DMS53 treated with DMSO at 0.1 percent for 48 hours (cell line): ENCODE data around the gene KSR2.
"Not testable (repeated sequence)": the region's sequence is repeated elsewhere in the genome, so short reads cannot be mapped to it uniquely, and the experiment has no call there.

Experiments
- DNase-seq: peaks from one replicate; lab custom pipeline; 2025; ENCODE audit not compliant: unreplicated experiment; lab: John Stamatoyannopoulos, UW

KSR2 gene

DNA sequence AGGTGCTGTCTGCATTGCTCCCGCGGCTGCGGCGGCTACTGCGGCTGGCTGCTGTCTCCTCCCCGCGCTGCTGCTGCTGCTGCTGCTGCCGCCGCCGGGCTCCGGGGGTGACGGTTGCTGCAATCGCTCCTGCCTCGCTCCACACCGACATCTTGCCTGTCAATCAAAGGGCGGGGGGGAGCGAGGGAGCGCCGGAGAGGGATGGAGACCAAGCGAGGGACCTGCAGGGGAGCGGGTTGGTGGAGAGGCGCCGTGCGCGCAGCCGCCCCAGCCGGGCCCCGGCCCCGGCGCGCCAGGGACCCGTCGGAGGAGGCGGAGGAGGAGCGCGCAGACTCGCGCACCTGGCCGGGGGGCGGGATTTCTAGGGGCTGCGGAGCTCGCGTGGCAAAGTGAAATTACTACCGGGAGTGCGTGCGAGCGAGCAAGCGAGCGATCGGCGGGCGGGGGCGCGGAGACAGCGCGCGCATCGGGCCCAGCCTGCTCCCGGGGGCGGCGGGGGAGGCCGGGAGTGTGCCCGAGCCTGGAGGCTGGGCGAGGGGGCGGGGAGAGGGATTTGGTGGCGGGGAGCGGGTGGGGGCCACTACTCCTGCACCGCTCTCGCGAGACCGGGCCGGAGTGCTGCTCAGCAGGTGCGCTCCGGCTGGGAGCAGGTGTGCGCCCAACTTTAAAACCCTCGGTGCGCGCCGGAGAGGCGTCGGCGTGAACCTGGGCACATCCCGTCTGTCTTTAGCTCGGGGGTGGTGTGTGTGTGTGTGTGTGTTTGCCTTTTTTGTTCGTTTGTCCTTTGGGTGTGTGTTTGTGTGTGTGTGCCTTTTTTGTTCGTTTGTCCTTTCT lies at the start of gene KSR2:
KSR2 (minus strand) TSS at position 165 of the 834 bp plus-strand sequence. CDS start 735 bp downstream, outside the sequence.
- peak; percentile 97 for DNase-seq

DNA sequence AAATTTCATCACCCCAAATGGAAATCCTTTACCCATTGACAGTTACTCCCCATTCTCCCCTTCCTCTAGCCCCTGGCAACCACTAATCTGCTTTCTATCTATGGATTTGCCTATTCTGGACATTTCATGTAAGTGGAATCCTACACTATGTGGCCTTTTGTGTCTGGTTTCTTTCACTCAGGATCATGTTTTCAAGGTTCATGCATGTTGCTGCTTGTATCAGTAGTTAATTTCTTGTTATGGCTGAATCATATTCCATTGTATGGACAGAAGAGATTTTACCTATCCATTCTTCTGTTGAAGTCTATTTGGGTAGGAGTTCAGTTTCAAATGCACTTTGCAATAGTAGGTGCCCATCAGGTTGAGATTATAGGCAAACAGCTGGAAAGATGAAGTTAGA lies 49.1 kb upstream of the KSR2 start:
- no peak for DNase-seq

DNA sequence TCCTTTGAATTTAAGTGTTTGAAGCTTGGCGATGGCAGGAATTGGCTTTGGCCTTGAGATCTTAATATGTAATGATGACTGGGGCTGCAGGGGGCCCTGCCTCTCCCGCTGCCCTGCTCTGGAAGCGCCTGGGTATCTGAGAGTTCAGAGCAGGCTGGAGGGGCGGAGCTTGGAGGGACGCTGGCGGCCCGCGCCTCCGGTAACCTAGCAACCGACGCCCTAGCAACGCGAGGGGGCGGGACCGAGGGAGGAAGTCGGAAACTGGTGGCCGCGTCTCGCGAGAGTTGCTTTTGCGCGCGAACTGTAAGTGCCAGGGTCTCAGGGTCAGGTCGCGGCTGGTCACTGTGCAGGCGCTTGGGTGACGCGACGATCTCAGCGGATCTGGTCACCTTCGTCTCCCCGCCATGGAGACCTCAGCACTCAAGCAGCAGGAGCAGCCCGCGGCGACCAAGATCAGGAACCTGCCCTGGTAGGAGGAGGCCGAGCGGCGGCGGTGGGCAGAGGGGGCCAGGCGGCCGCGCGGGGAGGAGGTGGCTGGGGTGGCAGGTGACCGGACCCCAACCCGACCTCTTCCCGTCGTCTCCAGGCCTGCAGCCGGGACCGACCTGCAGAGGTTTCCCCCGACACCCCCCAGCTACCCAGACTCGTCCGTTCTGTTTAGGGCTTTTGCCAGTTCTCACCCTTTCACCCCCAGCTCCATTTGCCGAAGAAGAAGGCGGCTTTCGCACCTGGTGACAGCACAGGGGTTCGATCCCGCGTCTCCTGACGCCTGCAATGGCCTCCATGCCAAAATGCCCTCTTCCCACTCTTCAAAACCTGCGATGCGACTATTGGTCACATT lies 47.9 kb upstream of the KSR2 start, which contains the start of gene RFC5:
RFC5 (plus strand) TSS at position 280 of the 841 bp plus-strand sequence; CDS start at position 405, 125 bp downstream.
- DNase-seq, result peak; percentile 97

DNA sequence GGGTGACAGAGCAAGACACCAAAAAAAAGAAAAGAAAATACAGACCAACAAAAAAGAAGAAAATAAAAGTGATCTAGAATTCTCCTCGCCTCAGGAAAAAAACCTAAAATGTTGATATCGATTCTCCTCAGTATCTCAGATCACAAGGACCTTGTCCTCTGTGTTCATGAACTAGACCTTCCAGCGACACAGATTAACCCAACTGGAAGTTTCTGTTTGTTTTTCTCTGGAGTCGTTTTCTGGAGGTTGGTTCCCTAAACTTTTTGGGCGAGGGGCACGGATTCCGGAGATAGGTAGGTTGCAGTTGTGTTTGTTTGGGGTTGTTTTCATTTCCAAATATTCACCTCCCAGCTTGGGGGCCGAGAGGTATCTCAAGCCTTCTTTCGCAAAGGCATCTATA lies 47.2 kb upstream of the KSR2 start:
- peak; percentile 10 for DNase-seq

DNA sequence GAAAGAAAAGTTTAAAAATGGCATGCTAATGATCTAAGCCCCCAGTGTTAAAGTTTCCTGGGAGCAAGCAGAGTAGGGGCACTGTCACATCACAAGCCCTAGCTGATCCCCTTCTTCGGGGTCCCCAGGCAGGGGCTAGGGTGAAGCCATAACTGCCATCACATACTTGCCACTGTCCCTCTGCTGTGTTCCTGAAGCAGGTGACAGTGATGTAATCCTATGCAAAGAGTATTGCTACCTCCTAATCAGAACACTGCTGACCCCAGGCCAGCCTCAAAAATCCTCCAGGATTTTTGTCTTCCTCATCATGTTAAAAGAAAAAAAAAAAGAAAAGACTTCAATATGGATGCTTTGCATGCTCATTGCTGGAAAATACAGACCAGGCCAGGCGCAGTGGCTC lies 46.5 kb upstream of the KSR2 start:
- DNase-seq, result no peak

DNA sequence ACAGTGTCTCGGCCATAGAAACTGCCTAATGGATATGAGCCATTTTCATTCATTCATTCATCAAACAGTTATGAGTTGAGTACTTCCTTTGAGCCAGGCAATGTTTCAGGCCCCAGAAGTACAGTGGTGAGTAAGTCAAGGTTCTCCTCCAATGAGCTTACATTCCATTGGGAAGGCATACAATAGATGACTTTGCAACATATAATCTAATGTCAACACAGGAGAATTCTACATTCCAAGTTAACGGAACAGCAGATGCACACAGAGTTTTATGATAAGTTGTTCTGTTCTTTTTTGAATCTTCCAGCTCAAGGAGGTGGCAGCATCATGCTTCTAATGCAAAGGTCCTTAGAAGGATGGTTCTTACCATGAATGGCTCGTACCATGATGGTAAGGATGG lies 44.5 kb upstream of the KSR2 start:
- DNase-seq, result no peak

DNA sequence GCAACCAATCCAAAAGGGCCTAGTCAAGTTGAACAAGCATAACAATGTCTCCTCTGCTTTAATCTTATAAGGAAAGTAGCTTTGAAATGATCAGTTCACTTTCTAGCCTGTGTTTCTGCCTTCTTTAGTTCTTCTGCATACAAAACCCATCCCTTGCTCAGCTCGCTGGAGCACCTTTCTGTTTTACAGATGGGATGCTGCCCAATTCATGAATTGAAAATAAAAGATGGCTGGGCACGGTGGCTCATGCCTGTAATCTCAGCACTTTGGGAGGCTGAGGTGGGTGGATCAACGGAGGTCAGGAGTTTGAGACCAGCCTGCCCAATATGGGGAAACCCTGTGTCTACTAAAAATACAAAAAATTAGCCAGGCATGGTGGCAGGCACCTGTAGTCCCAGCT lies 43.2 kb upstream of the KSR2 start:
- no peak for DNase-seq

DNA sequence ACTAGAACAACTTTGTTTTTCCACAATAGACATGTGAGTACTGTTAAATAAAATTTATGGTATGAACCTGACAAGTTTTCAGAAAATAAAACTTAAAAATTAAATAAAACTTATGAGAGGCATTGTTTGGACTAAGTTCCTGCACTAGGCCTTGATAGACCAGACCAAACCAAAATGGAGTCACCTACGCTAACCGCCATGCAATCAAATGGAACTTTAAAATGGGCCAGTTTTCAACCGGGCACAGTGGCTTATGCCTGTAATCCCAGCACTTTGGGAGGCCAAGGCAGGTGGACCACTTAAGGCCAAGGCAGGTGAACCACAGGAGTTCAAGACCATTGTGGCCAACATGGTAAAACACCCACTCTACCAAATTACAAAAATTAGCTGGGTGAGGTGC lies 42.6 kb upstream of the KSR2 start:
- no peak for DNase-seq

DNA sequence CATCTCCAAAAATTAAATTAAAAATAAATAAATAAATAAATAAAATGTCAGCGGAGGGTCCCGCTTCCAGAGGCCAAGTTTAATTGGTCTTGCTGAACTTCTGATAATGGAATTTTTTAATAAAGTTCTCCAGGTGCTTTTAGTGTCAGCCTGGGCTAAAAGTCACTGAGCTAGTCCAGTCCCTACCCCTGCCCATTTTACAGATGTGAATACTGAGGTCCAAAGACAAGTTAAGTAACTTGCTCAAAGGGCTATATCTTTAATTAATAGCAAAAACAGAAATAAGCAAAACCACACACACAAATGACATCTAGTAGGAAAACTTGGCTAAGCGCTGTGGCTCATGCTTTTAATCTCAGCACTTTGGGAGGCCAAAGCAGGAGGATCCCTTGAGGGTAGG lies 42.1 kb upstream of the KSR2 start:
- DNase-seq, result no peak

DNA sequence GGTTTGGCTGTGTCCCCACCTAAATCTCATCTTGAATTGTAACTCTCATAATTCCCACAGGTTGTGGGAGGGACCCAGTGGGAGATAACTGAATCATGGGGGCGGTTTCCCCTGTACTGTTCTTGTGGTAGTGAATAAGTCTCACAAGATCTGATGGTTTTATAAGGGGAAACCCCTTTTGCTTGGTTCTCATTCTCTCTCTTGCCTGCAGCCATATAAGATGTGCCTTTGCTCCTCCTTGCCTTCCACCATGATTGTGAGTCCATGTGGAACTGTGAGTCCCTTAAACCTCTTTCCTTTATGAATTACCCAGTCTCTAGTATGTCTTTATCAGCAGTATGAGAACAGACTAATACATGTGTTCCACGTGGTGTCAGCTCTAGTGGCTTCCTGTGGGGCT lies 31.0 kb upstream of the KSR2 start:
- not testable (repeated sequence) for DNase-seq

DNA sequence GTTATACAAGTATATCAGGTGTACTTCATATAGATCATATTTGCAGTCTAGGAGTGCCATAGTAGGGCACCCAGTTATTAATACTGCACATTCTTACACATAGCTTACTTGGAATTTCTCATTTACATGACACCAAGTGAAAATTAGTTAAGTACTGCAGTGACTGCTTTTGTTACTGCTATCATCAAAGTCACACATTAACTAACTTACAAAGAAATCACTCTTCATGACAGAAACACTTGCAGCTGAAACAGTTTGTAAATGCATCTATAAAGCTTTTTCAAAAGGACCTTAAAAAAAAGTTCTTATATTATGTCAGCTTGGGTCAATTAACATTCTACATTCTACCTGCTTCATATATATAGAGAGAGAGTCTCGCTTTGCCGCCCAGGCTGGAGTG lies 29.9 kb upstream of the KSR2 start:
- no peak for DNase-seq

DNA sequence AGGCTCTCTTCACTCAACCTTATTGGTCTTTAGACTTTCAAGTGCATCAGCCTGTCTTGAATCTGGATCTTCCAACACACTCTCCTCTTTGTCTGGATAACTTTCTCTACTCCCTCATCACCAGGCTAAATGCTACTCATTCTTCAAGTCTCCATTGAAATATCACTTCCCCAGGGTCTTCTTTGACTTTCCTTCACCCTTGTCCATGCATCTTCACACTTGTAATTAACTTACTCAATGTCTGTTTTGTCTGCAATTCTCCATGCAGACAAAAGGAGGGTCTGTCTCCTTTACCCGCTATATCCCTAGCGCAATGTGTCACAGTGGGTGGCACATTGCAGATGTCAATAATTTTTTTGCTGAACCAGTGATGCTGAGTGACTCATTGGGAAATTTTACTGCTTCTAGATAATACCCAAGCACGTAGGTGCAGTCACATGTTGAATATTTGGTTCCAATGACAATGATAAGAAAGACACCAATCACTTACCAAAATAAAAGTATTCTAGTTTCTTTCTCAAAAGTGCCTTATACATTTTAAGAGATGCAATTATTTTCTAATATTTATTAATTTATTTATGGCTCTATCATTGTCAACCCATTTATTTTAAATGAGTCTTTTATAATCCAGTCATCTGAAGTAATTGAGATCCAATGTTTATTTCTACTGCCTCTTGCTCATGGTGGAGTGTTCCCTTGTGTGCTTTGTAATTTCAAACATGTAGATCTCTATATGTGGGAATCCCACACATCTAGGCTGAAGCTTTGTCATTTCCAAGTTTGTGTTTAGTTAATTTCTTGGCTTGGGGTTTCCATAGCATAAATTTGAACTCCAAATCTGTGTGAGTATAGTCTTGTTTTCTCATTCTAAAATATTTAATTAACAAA lies 26.0 kb upstream of the KSR2 start:
- DNase-seq, result no peak

DNA sequence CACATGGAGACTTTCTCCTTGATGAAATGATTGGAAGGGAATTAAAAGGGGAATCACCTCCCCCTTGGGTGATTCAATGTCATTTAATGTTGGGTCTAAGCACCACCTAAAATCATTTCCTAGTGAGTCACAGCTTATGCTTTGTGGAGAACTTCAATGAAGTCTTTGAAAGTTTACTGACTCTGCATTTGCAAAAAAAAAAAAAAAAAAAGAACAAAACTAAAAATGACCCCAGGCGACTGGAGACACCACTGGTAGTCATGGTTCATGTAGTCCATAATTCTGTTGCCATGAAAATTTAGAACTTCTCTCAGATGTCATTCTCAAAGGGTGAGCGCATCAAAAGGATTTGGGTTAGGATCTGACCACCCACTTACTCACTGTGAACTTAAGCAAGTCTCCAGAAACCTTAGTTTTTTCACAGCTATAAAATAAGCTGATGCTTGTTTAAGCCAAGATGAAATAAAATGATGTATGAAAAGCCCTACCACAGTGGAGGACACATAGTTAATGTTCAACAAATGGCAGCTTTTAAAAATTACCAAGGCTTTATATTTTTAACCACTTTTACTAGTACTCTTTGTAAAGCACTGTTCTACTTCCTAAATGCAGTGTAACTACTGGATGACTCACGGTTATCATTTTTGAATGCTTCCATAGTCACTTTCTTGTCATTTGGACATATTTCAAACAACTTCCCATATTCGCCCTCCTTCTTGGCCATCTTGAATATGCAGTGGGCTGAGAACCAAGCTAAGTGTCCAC lies 18.1 kb upstream of the KSR2 start:
- DNase-seq, result no peak

DNA sequence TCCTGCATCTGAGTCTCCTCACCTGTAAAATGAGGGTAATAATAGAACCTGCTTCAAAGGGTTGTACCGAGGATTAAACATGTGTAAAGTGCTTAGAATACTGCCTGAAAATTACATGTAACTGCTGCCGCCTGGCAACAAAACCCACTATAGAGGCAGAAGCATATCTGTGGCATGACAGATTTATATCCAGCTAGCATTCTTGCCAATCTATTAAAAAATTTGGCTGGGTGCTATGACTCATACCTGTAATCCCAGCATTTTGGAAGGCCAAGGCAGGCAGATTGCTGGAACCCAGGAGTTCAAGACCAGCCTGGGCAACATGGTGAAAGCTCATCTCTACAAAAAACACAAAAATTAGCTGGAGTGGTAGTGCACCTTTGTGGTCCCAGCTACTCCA lies 16.4 kb upstream of the KSR2 start:
- no peak for DNase-seq

DNA sequence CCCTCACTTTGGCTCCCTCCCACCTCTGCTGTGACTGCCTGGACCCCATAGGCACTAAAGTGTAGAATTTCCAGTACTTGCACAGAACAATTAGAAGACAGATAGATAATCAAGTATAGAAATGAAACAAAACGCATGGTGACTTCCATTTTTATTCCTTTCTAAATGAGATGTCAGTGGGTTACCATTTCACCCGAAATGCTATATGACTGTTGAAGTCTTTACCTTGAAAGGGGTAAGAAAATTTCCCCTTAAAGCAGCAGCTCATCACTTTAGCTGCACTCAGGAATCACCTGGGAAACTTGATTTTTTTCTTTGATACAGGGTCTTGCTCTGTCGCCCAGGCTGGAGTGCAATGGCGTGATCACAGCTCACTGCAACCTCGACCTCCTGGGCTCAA lies 12.5 kb upstream of the KSR2 start:
- DNase-seq, result no peak

DNA sequence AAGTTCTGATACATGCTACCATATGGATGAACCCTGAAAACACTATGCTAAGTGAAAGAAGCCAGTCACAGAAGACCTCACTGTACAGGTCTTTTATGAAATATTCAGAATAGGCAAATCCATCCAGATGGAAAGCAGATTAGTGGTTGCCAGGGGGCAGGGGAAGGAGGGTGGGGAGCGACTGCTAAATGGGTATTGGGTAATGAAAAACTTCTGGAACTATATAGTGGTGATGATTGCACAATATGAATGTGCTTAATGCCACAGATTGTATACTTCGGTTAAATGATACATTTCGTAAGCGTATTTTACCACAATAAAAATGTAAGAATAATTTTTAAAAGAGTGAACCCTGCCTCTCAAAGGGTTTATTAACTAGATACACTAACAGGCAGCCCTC lies 11.8 kb upstream of the KSR2 start:
- no peak for DNase-seq

DNA sequence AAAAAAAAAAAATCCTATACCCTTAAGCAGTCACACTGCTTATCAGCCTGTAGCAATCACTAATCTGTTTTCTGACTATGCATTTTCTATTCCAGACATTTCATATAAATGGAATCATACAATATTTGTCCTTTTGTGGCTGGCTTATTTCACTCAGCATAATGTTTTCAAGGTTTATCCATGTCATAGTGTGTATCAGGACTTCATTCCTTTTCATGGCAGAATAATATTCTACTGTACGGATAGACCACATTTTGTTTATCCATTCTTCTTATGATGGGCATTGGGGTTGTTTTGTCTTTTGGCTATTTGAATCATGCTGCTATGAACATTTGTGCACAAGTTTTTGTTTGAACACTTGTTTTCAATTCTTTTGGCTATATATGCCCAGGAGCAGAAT lies 8.6 kb upstream of the KSR2 start:
- no peak for DNase-seq

DNA sequence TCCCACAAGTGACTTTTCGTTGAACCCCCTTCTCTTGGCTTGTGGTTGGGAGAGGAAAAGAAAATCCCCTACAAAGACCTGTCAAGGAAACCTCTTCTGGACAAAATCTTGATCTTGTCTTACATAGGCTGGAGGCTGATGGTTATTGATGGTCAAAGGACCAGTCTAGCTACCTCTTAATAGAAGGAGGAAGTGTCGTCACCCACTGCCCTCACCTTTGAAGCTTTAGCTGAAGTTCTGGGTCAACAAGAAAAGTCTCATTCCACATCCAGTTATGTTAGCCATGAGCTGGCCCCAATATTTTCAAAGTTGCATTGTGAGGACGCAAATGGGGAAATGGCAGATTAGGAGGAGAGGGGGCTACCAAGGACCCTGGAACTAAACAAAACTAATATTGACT lies 6.2 kb upstream of the KSR2 start:
- DNase-seq, result no peak

DNA sequence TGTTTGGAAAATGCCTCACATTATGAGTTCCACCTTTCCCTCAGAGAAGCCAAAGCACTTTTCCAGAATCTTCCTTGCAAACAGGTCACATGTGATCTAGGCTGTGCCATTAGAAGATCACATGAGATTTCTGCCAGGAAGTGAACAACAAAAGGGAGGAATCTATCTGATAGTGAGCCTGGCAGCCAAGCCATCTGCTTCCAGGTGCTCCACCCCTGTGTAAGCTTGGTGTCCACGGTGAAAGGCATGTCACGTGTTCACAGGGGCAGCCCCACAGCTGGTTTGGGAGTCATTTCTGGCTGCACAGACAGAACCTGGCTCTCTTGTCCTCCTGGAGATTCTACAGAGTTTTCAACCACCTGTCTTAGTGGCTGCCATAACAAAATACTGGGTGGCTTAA lies 3.5 kb upstream of the KSR2 start:
- peak; percentile 45 for DNase-seq

DNA sequence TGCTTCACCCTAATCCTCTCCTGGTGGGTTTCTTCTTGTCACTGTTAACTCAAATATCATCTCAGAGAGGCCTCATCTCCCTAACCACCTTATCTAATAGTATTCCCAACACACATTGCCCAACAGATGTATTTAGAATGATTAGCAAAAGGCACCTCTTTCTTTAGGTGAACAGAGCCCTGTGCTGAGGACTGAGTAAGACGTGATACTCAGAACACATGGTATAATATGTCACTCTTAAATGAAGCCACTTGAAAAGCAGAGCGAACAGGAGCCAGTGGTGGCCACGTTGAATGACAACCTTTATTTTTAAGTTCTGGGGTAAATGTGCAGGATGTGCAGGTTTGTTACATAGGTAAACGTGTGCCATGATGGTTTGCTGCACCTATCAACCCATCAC lies 1.5 kb upstream of the KSR2 start:
- peak; percentile 2 for DNase-seq
